Fibroblast of skin of abdomen (primary cell): ENCODE results near the gene ZNF213.
A peak's percentile ranks its signal among the peaks of the same experiment; 100 is the strongest.
"Not testable (repeated sequence)": the region's sequence is repeated elsewhere in the genome, so short reads cannot be mapped to it uniquely, and the experiment has no call there.

Experiments
- DNase-seq: peaks from one replicate; pipeline ENCODE4 v3.0.0-alpha.2; 2013

Gene ZNF213

GRCh38 chr16:3171181-3171854 is 36.5 kb downstream of the ZNF213 start:
- DNase-seq: no peak

- DNase-seq: no peak
These were observed 37.2 kb downstream of the ZNF213 start for GRCh38 chr16:3171855-3172593.

- DNase-seq: no peak
These were observed 39.2 kb downstream of the ZNF213 start for GRCh38 chr16:3173892-3174617.

DNA sequence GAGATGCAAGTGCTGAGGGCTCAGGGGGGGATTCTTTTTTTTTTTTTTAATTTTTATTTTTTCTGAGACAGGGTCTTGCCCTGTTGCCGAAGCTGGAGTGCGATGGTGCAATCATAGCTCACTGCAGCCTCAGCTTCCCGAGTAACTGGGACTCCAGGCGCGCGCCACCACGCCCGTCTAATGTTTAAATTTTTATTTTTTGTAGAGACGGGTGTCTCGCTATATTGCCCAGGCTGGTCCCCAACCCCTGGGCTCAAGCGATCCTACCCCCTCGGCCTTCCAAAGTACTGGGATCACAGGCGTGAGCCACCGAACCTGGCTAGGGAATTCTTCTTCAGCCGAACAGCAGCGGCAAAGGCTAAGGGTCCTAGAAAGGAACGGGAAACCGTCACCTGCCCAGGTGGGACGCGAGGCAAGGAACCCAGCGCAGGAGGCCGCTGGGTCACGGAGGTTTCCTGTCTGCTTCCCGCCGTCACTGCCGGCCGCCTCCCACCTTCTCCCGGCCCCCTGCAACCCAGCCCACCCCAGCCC is 39.9 kb downstream of the ZNF213 start:
- no peak for DNase-seq

GRCh38 chr16:3175157-3176093 is 40.6 kb downstream of the ZNF213 start:
- DNase-seq: no peak

- no peak for DNase-seq
These were observed 44.8 kb downstream of the ZNF213 start for GRCh38 chr16:3179651-3180050.

- no peak for DNase-seq
These were observed 45.6 kb downstream of the ZNF213 start for GRCh38 chr16:3180445-3180878.

DNA sequence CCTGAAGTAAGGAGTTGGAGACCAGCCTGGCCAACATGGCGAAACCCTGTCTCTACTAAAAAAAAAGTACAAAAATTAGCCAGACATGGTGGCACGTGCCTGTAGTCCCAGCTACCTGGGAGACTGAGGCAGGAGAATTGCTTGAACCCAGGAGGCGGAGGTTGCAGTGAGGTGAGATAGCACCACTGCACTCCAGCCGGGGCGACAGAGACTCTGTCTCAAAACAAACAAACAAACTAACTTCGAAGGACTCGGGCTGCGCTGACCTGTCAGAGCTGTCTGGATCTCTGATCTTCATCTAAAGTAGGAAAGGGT is 47.4 kb downstream of the ZNF213 start:
- DNase-seq: not testable (repeated sequence)

DNA sequence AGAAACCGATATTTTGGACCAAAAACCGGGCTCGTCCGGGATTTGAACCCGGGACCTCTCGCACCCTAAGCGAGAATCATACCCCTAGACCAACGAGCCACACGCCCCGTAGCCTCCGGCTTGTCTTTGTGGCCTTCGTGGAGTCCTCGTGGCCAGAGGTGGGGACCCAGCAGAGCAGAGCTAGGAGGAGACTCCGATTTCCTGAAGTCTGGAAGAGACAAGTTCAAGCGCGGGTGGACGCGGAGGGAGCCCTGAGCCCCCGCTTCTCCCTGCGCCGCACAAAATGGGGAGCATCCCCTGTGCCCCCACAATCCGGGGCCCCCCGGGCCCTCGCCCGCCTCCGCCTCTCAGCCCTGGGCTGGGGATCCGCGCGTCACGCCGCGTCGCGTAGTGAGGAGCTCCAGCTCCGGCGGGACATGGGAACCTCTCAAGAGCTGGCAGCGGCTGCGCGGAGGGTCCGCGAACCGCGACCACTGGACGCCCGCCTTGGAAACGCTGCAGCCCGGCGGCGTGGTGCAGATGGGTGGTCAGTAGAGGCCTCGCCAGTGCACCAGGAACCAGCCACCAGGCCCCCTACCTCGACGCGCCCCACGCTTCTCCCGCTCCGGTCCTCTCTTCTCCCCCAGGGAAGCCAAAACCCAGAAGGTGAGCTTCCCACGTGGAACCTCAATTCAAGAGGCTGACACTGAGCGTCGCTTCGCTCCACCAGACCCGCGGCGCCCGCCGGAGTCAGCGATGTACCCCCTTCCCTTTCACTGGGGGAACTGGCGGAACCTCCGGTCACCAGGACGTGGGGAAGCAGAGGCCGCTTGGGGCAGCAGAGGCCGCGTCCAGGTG is 48.0 kb downstream of the ZNF213 start:
- peak; percentile 61 for DNase-seq

DNA sequence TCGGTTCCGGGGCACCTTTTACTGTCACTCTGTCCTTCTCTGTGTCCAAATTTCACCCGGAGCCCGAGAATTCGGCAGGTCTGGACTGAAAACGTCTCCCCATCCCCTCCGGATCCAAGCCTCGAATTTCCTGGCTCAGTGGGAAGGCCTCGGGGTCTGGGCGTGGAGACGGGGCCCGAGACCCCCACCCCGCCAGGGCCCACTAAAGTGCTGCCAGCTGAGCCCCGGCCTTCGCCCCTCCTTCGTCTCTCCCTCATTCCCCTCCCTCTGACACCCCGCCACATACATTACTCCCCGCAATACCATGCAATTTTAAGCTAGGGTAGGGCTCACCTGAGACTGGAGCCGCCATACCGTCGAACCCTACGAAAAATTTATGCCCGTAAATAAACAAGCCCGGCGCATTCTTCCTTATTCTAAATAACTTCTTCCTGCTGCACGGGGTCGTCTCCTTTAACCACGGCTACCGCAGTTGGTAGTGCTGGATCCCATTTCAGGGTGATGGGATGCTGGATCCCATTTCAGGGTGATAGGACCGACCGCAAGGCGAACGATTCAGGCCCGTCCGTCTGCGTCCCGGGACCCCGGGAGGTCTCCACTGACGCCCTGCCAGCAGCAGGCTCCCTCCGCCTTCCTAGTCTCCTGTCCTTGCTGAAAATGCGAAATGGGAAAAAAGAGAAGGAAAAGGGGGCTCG is 48.8 kb downstream of the ZNF213 start:
- DNase-seq: no peak

GRCh38 chr16:3186946-3187690 is 52.3 kb downstream of the ZNF213 start:
- no peak for DNase-seq

DNA sequence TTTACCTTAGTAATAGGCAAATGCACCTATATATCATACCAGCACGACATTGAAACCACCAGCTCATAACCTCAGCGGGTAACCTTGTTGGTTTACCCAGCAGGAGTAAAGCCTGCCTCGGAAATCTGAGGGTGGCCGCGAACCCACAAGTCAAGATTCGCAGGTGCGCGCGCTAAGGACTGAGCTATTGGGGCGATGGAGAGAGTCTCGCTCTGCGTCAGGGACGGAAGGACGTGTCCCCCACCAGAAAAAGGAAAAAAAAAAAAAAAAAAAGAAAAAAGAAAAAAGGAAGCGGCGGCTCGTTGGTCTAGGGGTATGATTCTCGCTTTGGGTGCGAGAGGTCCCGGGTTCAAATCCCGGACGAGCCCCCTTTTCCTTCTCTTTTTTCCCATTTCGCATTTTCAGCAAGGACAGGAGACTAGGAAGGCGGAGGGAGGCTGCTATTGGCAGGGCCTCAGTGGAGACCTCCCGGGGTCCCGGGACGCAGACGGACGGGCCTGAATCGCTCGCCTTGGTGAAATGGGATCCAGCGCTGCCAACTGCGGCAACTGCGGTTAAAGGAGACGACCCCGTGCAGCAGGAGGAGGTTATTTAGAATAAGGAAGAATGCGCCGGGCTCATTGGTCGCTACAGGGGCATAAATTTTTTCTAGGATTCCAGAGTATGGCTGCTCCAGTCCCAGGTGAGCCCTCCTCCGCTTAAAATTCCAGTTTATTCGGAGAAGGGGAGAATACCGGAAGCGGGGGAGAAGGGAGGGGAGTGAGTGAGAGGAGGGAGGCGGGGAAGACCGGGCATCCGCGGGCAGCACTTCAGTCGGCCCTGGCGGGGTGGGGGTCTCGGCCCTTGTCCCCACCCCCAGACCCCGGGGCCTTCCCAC is 53.2 kb downstream of the ZNF213 start, which contains the start of gene OR1F1:
OR1F1 (plus strand) TSS at position 407 of the 877 bp plus-strand sequence.
- DNase-seq: peak; percentile 74

- DNase-seq: no peak
These were observed 53.8 kb downstream of the ZNF213 start for GRCh38 chr16:3188675-3188924.

GRCh38 chr16:3188925-3189825 is 54.3 kb downstream of the ZNF213 start:
- DNase-seq: peak; percentile 64

DNA sequence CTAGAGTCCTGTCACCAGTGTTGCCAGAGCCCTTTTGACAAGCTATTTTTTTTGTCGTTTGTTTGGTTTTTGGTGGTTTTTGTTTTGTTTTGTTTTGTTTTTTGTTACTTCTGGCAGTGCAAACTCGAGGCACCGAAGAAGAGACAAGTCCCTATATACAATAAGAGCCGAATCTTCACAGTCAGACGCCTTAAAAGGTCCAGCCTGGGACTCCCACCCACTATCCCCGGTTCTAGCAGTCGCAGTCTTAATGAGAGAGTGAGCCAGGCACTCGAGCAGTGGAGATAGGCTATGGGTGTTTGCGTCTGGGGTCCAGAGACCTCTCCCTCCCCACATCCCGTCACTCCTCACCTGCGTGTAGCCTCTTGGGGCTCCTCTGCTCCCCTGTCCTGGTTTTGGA is 55.0 kb downstream of the ZNF213 start:
- DNase-seq: no peak

- no peak for DNase-seq
These were observed 56.1 kb downstream of the ZNF213 start for GRCh38 chr16:3190949-3191353.
